Stimulated activated CD8-positive, alpha-beta memory T cell treated with anti-CD3 and anti-CD28 coated beads, Interleukin-4, amount 100 ng/mL, for 4 hours (primary cell): Measurements from ENCODE around the gene XKR8.
"Not testable (repeated sequence)": the region's sequence is repeated elsewhere in the genome, so short reads cannot be mapped to it uniquely, and the experiment has no call there.

Source experiments
- DNase-seq, 2 donors: peaks; one replicate each; pipeline ENCODE4 v3.0.0-alpha.2; 2020; ENCODE audit warnings: low read depth in 2 of 2, low spot score in 1 of 2

Gene XKR8

DNA sequence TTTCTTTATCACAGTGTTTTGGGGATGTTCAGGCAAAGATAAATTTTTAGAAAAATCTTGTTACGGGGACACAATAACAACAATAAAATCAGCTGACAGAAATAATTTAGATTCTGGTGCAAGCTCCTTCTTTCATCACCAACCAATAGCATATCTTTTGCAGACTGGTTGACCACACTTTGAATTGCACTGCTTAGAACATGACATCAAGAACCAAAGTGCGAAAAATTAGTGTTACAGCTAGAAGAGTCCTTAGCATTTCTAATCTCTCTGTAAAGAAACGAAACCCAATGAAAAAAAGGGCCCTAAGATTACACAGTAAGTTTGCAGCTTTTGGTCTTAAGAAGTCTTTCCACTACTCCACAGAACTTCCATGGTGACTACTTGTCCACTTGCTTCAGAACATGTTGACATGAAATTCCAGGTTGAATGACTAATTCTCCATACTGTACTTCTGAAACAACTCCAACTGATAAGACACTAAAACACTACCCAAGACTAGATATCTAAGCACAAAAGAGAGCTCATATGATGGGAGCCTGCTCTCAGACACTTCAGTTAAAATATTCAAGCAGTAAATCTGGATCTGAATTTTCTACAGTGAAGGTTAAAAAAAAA, 31.3 kb downstream of the XKR8 start:
- DNase-seq = no peak

DNA sequence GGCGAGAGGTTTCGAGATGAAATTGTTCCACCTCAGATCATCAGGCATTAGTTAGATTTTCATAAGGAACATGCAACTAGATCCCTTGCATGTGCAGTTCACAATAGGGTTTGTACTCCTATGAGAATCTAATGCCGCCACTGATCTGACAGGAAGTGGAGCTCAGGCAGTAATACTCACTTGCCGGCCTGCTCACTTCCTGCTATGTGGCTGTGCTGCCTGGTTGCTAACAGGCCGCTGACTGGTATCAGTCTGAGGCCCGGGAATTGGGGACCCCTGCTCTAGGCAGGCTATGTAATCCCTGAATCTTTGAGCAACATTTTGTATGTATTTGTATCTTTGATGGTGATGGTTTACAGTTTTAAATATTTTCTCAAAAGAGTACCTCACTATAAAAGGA, 32.5 kb downstream of the XKR8 start:
- DNase-seq = peak; percentile 4 to 9

DNA sequence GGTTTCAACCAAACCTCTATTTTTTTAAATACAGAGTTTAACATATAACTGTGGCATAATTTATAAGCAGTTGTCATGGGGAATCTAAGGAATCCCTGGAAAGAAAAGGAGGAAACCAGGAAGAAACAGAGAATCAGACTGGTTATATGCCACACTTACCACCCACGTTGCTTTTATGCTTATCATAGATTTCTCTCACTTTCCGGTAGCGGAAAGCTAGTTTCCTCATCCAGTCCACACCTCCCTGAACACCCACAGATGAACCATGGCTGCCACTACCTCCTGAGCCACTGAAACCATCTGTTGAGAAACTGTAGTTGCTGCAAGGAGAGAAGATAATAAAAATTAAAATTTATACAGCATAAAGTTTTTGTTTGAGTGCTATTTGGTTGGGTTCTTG, 33.5 kb downstream of the XKR8 start:
- no peak for DNase-seq

DNA sequence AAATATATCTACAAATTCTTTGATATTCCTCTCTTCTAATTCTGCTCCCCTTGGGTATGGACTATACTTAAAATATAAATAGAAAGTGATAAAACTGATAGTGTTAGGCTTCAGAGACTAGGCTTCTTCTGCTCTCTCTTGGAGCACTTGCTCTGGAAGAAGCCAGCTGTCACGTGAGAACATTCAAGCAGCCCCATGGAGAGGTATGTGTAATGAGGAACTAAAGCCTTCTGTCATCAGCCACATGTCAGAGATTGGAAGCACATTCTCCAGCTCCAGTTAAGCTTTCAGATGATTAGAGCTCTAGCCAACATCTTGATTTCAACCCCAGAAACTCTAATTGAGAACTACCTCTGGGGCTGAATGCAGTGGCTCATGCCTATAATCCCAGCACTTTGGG, 34.3 kb downstream of the XKR8 start:
- DNase-seq = no peak

DNA sequence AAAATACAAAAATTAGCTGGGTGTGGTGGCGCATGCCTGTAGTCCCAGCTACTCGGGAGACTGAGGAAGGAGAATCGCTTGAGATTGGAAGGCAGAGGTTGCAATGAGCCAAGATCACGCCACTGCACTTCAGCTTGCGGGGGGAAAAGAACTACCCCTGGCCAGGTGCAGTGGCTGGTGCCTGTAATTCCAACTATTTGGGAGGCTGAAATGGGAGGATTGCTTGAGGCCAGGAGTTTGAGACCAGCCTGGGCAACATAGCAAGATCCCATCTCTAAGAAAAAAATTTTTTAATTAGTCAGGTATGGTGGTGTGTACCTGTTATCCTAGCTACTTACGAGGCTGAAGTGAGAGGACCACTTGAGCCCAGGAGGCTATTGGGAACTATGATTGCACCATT, 34.8 kb downstream of the XKR8 start:
- DNase-seq = not testable (repeated sequence)

DNA sequence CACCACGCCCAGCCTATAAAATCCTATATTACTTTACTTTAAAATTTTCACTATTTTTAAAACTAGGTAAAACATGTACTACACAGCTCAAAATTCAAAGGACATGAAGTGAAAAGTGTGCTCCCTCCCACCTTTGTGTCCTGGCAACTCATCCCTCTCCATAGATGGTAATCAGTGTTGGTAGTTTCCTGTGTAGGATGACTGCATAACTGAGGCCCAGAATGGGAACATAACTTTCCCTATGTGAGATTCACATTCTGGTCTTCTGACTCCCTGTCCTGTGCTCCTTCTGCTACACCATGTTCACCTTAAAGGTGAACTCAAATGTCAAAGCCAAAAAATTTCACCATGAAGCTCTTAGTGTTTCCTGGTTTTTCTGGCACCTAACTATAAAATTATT, 39.3 kb downstream of the XKR8 start:
- DNase-seq = no peak

DNA sequence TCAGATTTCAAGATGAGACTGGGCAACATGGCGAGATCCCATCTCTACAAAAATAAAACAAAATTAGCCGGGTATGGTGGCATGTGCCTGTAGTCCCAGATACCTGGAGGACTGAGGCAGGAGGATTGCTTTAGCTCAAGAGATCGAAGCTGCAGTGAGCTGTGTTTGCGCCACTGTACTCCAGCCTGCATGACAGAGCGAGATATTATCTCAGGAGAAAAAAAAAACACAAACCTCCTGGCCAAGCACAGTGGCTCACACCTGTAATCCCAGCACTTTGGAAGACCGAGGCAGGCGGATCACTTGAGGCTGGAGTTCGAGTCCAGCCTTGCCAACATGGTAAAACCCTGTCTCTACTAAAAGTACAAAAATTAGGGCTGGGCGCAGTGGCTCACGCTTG, 42.8 kb downstream of the XKR8 start:
- no peak for DNase-seq

DNA sequence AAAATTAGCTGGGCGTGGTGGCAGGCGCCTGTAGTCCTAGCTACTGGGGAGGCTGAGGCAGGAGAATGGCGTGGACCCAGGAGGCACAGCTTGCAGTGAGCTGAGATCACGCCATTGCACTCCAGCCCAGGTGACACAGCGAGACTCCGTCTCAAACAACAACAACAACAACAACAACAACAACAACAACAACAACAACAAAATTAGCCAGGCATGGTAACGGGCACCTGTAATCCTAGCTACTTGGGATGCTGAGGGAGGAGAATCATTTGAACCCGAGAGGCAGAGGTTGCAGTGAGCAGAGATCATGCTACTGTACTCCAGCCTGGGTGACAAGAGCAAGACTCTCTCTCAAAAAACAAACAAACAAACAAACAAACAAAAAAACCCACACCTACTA, 43.3 kb downstream of the XKR8 start:
- not testable (repeated sequence) for DNase-seq

DNA sequence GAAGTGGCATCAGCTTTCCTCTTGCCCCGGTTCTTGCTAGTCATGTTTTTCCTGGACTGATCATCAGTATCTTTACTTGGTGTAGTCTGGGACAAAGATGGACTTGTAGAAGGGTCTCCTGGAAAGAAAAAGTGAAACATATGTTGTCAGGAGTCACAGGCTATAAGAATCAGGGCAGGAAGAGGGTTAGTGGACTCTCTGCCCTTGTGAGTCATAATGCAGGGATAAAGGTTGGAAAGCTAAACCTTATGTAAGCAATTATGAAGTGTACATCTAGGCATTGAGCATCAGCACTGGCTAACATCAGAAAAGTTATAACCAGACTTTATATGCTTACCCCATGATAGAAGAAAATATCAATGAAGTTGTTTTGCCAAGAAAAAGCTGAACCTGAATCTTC, 51.2 kb downstream of the XKR8 start:
- no peak for DNase-seq
